Head of caudate nucleus (tissue), 42 donors: ENCODE measurements around the gene FURIN.
"Not testable (repeated sequence)": the region's sequence is repeated elsewhere in the genome, so short reads cannot be mapped to it uniquely, and the experiment has no call there.

Source experiments
- DNase-seq, 42 donors: peaks; one replicate each; pipeline versions ENCODE4 v3.0.0 to v3.0.0-alpha.2; 2020 to 2021; ENCODE audit warnings: mixed read lengths in 7 of 42
- intact Hi-C: fragments of 100-400 bp; cut with DNase I; formaldehyde crosslinking; loops from one replicate; pipeline ENCODE4 v1.15.0; 2022

Gene FURIN

GRCh38 chr15:90868261-90868689, at the start of gene FURIN:
Gene FURIN, plus strand, starts transcription at chr15:90868588. Its CDS starts 7,153 bp downstream, at chr15:90875741.
- DNase-seq, result no peak
- intact Hi-C loops, result no loop called here

- intact Hi-C loops, result no loop called here
- DNase-seq, result no peak
Observed at GRCh38 chr15:90819390-90819789, 49.0 kb upstream of the FURIN start.

GRCh38 chr15:90819850-90820249, 48.5 kb upstream of the FURIN start:
- no peak for DNase-seq
- intact Hi-C loops, result no loop called here

GRCh38 chr15:90820481-90820880, 47.9 kb upstream of the FURIN start:
- intact Hi-C loops, result no loop called here
- no peak for DNase-seq

- intact Hi-C loops, result no loop called here
- no peak for DNase-seq
Observed at GRCh38 chr15:90822204-90822955, 46.0 kb upstream of the FURIN start.

GRCh38 chr15:90823455-90823974, 44.9 kb upstream of the FURIN start:
- intact Hi-C loops, result no loop called here
- DNase-seq, result no peak

GRCh38 chr15:90825115-90825899, 43.1 kb upstream of the FURIN start:
- intact Hi-C loops, DNase-seq: not testable (repeated sequence)

GRCh38 chr15:90826206-90826885, 42.0 kb upstream of the FURIN start:
- DNase-seq, intact Hi-C loops: not testable (repeated sequence)

GRCh38 chr15:90826886-90827435, 41.4 kb upstream of the FURIN start:
- no peak for DNase-seq
- intact Hi-C loops, result no loop called here

GRCh38 chr15:90828111-90828510, 40.3 kb upstream of the FURIN start:
- no peak for DNase-seq
- intact Hi-C loops, result no loop called here

- intact Hi-C loops, result no loop called here
- no peak for DNase-seq
Observed at GRCh38 chr15:90829126-90829525, 39.3 kb upstream of the FURIN start.

GRCh38 chr15:90829942-90830440, 38.4 kb upstream of the FURIN start:
- intact Hi-C loops, result no loop called here

GRCh38 chr15:90834626-90835025, 33.8 kb upstream of the FURIN start:
- no peak for DNase-seq
- intact Hi-C loops, result no loop called here

More at GRCh38 chr15:90829942-90830440, 38.4 kb upstream of the FURIN start:
- DNase-seq, result peak in 13 of 42 donors; percentile 12 to 66 (median 38)

GRCh38 chr15:90836296-90836871, 32.0 kb upstream of the FURIN start:
- no peak for DNase-seq
- intact Hi-C loops, result no loop called here

- no peak for DNase-seq
- intact Hi-C loops, result no loop called here
Observed at GRCh38 chr15:90837094-90837493, 31.3 kb upstream of the FURIN start.

- intact Hi-C loops, result no loop called here
- DNase-seq, result peak; percentile 25 to 88 (median 73)
Observed at GRCh38 chr15:90838139-90838538, 30.2 kb upstream of the FURIN start.

- DNase-seq, result no peak
- intact Hi-C loops, result no loop called here
Observed at GRCh38 chr15:90838544-90838943, 29.8 kb upstream of the FURIN start.

GRCh38 chr15:90839187-90840071, 29.0 kb upstream of the FURIN start:
- DNase-seq, result peak in 9 of 42 donors; percentile 18 to 58 (median 29)

More at GRCh38 chr15:90839187-90840071, 29.0 kb upstream of the FURIN start:
- intact Hi-C loops, result no loop called here
